WTC11 (cell line): ENCODE results near the gene UMOD.

Experiments used
- ATF1 ChIP-seq: sonication (generic); formaldehyde crosslinking; IDR thresholded peaks from 2 replicates; pipeline ENCODE4 v1.8.1; 2023; ENCODE audit warnings: mild to moderate bottlenecking, moderate library complexity, missing genetic modification reagents
- ELF4 ChIP-seq: sonication (generic); formaldehyde crosslinking; IDR thresholded peaks from 2 replicates; pipeline ENCODE4 v1.8.1; 2022; ENCODE audit warnings: low read depth, mild to moderate bottlenecking, moderate library complexity, missing genetic modification reagents
- ESRRA ChIP-seq: sonication (generic); formaldehyde crosslinking; IDR thresholded peaks from 2 replicates; pipeline ENCODE4 v1.8.1; 2022; ENCODE audit warnings: mild to moderate bottlenecking, missing genetic modification reagents, borderline replicate concordance
- FOXK1 ChIP-seq: sonication (generic); formaldehyde crosslinking; IDR thresholded peaks from 2 replicates; pipeline ENCODE4 v1.8.0; 2022; ENCODE audit warnings: mild to moderate bottlenecking, moderate library complexity, missing genetic modification reagents
- MXD4 ChIP-seq: fragments of 250-450 bp; sonication (Bioruptor Pico); IDR thresholded peaks from 2 replicates; pipeline ENCODE4 v1.8.0; 2021; ENCODE audit warnings: mild to moderate bottlenecking, moderate library complexity, borderline replicate concordance
- NFYB ChIP-seq: sonication (generic); formaldehyde crosslinking; conservative IDR thresholded peaks from 2 replicates; pipeline ENCODE4 v1.8.0; 2022; ENCODE audit warnings: low read depth, missing genetic modification reagents
- RELA ChIP-seq: sonication (generic); formaldehyde crosslinking; IDR thresholded peaks from 2 replicates; pipeline ENCODE4 v1.8.1; 2022; ENCODE audit warnings: missing genetic modification reagents, mild to moderate bottlenecking, borderline replicate concordance
- SP1 ChIP-seq: sonication (generic); formaldehyde crosslinking; conservative IDR thresholded peaks from 2 replicates; pipeline ENCODE4 v1.8.1; 2022; ENCODE audit warnings: missing genetic modification reagents
- TEAD4 ChIP-seq: sonication (generic); formaldehyde crosslinking; IDR thresholded peaks from 2 replicates; pipeline ENCODE4 v1.8.0; 2022; ENCODE audit warnings: mild to moderate bottlenecking, missing genetic modification reagents
- TF ChIP-seq, protein P1 (sequence below): fragments of 200-600 bp; IDR thresholded peaks from 2 replicates; pipeline ENCODE4 v1.8.0; 2022; ENCODE audit warnings: antibody characterized with exemption
- TF ChIP-seq, protein P2 (sequence below): sonication (generic); formaldehyde crosslinking; IDR thresholded peaks from 2 replicates; pipeline ENCODE4 v1.8.0; 2022; ENCODE audit warnings: mild to moderate bottlenecking, missing genetic modification reagents
- TF ChIP-seq, protein P3 (sequence below): sonication (generic); formaldehyde crosslinking; conservative IDR thresholded peaks from 2 replicates; pipeline ENCODE4 v1.8.1; 2022; ENCODE audit warnings: mild to moderate bottlenecking, missing genetic modification reagents

DNA sequence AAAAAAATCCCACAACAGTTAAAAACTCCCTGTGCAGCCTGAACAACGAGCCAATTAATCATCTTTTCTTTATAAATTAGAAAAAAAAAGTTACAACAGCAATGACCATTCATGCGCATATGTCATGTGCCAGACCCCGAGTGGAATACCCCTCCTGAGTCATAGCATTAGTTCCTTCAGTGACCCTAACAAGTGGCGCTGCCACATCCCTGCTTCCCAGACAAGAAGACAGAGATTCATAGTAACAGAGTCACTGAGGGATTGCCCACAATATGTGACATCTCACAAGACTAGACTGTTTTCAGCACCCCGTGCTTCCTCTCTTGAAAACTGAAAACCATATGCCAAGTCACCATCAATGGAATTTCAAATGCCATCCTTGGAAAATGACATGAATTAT is 7.9 kb downstream of the UMOD start:
- TF ChIP-seq, protein P1, sequence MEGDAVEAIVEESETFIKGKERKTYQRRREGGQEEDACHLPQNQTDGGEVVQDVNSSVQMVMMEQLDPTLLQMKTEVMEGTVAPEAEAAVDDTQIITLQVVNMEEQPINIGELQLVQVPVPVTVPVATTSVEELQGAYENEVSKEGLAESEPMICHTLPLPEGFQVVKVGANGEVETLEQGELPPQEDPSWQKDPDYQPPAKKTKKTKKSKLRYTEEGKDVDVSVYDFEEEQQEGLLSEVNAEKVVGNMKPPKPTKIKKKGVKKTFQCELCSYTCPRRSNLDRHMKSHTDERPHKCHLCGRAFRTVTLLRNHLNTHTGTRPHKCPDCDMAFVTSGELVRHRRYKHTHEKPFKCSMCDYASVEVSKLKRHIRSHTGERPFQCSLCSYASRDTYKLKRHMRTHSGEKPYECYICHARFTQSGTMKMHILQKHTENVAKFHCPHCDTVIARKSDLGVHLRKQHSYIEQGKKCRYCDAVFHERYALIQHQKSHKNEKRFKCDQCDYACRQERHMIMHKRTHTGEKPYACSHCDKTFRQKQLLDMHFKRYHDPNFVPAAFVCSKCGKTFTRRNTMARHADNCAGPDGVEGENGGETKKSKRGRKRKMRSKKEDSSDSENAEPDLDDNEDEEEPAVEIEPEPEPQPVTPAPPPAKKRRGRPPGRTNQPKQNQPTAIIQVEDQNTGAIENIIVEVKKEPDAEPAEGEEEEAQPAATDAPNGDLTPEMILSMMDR, result no peak
- TF ChIP-seq SP1 (no peak), ESRRA (no peak), RELA (CRISPR knock-in tag) (no peak), NFYB (CRISPR knock-in tag) (no peak), FOXK1 (CRISPR knock-in tag) (no peak), ELF4 (CRISPR knock-in tag) (no peak), MXD4 (CRISPR knock-in tag) (no peak), TEAD4 (no peak), ATF1 (CRISPR knock-in tag) (no peak)
- TF ChIP-seq, protein P2, sequence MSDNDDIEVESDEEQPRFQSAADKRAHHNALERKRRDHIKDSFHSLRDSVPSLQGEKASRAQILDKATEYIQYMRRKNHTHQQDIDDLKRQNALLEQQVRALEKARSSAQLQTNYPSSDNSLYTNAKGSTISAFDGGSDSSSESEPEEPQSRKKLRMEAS, result no peak
- TF ChIP-seq, protein P3, sequence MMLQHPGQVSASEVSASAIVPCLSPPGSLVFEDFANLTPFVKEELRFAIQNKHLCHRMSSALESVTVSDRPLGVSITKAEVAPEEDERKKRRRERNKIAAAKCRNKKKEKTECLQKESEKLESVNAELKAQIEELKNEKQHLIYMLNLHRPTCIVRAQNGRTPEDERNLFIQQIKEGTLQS (CRISPR knock-in tag), result no peak
